ENCODE results near the gene UBIAD1.

Gene UBIAD1

GRCh38 chr1:11321656-11322491 is 48.9 kb downstream of the UBIAD1 start:
- DNase-seq (ENCODE audit: extremely low read depth, low read depth) = no peak
- no peak overlapping the region for H3K4me3 ChIP-seq (replicated peaks; ENCODE audit: low read depth, low read length)
- TF ChIP-seq, protein P1, sequence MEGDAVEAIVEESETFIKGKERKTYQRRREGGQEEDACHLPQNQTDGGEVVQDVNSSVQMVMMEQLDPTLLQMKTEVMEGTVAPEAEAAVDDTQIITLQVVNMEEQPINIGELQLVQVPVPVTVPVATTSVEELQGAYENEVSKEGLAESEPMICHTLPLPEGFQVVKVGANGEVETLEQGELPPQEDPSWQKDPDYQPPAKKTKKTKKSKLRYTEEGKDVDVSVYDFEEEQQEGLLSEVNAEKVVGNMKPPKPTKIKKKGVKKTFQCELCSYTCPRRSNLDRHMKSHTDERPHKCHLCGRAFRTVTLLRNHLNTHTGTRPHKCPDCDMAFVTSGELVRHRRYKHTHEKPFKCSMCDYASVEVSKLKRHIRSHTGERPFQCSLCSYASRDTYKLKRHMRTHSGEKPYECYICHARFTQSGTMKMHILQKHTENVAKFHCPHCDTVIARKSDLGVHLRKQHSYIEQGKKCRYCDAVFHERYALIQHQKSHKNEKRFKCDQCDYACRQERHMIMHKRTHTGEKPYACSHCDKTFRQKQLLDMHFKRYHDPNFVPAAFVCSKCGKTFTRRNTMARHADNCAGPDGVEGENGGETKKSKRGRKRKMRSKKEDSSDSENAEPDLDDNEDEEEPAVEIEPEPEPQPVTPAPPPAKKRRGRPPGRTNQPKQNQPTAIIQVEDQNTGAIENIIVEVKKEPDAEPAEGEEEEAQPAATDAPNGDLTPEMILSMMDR (IDR thresholded peaks at IDR 0.05; ENCODE audit: low read depth, low read length, missing control alignments) = no peak

GRCh38 chr1:11324567-11325165 is 51.7 kb downstream of the UBIAD1 start:
- no peak for DNase-seq (ENCODE audit: extremely low read depth, low read depth)
- TF ChIP-seq, protein P1 (IDR thresholded peaks at IDR 0.05; ENCODE audit: low read depth, low read length, missing control alignments) = no peak
- H3K4me3 ChIP-seq (replicated peaks; ENCODE audit: low read depth, low read length) = no peak overlapping the region

- no peak overlapping the region for H3K4me3 ChIP-seq (replicated peaks; ENCODE audit: low read depth, low read length)
- TF ChIP-seq, protein P1 (IDR thresholded peaks at IDR 0.05; ENCODE audit: low read depth, low read length, missing control alignments) = no peak
- no peak for DNase-seq (ENCODE audit: extremely low read depth, low read depth)
These were observed 53.1 kb downstream of the UBIAD1 start for GRCh38 chr1:11326070-11326469.

- DNase-seq (ENCODE audit: extremely low read depth, low read depth) = no peak
- TF ChIP-seq, protein P1 (IDR thresholded peaks at IDR 0.05; ENCODE audit: low read depth, low read length, missing control alignments) = no peak
- H3K4me3 ChIP-seq (replicated peaks; ENCODE audit: low read depth, low read length) = no peak overlapping the region
These were observed 55.4 kb downstream of the UBIAD1 start for GRCh38 chr1:11328444-11328843.

GRCh38 chr1:11330411-11330810 is 57.4 kb downstream of the UBIAD1 start:
- H3K4me3 ChIP-seq (replicated peaks; ENCODE audit: low read depth, low read length) = no peak overlapping the region
- TF ChIP-seq, protein P1 (IDR thresholded peaks at IDR 0.05; ENCODE audit: low read depth, low read length, missing control alignments) = no peak
- no peak for DNase-seq (ENCODE audit: extremely low read depth, low read depth)

- DNase-seq (ENCODE audit: extremely low read depth, low read depth) = no peak
- no peak overlapping the region for H3K4me3 ChIP-seq (replicated peaks; ENCODE audit: low read depth, low read length)
- TF ChIP-seq, protein P1 (IDR thresholded peaks at IDR 0.05; ENCODE audit: low read depth, low read length, missing control alignments) = no peak
These were observed 58.3 kb downstream of the UBIAD1 start for GRCh38 chr1:11331036-11331944.
